Activated naive CD4-positive, alpha-beta T cell treated with anti-CD3 and anti-CD28 coated beads, Interleukin-2, amount 10 ng/mL, durations not matched to agents 7 days and 5 days (primary cell): Measurements from ENCODE around the gene SLC7A11.

ENCODE experiments used
- CTCF ChIA-PET: fragments of 350-600 bp; sonication (Branson Sonifier 250); formaldehyde crosslinking; loops from one replicate; lab custom pipeline; 2021; ENCODE audit warnings: antibody characterized with exemption; lab: Charles Lee
- DNase-seq: peaks from one replicate; pipeline ENCODE4 v3.0.0-alpha.2; 2020
- H3K27ac Mint-ChIP-seq: one replicate; pipeline ENCODE4 v1.8.0; 2021; ENCODE audit warnings: mild to moderate bottlenecking, moderate library complexity, mixed read lengths
- H3K27me3 Mint-ChIP-seq: one replicate; pipeline ENCODE4 v1.8.0; 2021; ENCODE audit warnings: mild to moderate bottlenecking, mixed read lengths
- H3K36me3 Mint-ChIP-seq: one replicate; pipeline ENCODE4 v1.8.0; 2021; ENCODE audit warnings: mixed read lengths
- H3K4me1 Mint-ChIP-seq: one replicate; pipeline ENCODE4 v1.8.0; 2021; ENCODE audit warnings: mixed read lengths
- H3K4me3 Mint-ChIP-seq: one replicate; pipeline ENCODE4 v1.8.0; 2021; ENCODE audit warnings: mild to moderate bottlenecking, moderate library complexity, mixed read lengths
- H3K9me3 Mint-ChIP-seq: one replicate; pipeline ENCODE4 v1.8.0; 2021; ENCODE audit warnings: mixed read lengths

SLC7A11 gene

DNA sequence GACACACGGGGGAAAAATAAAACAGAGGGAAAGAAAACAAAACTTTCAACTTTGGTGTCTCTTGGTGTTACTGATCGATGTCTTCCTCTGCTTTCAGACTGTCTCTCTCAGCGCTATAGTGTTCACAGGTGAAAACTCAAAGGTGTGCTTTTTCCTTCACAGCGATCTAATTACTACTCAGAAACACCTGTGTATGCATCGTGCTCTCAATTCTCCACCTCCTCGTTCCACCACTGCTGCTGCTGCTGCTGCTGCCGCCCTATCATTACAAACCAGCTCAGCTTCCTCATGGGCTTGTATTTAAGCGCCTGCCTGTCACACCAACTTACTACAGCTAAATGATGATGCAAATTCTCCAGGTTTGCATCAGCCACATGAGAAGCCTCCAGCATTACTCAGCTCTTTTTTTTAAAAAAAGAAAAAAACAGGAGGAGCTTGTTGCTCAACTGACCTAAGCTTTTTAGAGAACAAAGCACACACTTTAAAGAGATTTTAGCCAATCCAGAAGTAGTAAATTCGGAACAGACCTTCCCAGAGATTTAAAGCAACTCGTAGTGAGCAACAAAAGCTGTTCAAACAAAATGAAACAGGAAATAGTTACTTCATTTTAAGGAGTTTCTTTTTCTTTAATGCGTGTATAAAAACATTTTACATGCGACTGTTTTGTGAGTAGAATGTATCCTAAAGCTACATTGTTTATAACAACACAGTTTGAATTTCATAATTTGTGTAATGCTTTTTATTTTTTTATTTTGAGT is at the start of gene SLC7A11:
Gene SLC7A11, minus strand, starts transcription at position 274 of the 758 bp plus-strand sequence. CDS start 280 bp downstream, outside the sequence.
- Mint-ChIP-seq H3K36me3 (no peaks in the 10 kb centered on the region), H3K4me3 (peak within 1 kb of the TSS; percentile 78), H3K27me3 (no peaks in the 10 kb centered on the region), H3K9me3 (no peaks in the 10 kb centered on the region), H3K4me1 (peaks cover 29% of the 10 kb centered on the region), H3K27ac (peak within 1 kb of the TSS; percentile 94)
- CTCF ChIA-PET, result no interaction called here
- peak; percentile 75 for DNase-seq

DNA sequence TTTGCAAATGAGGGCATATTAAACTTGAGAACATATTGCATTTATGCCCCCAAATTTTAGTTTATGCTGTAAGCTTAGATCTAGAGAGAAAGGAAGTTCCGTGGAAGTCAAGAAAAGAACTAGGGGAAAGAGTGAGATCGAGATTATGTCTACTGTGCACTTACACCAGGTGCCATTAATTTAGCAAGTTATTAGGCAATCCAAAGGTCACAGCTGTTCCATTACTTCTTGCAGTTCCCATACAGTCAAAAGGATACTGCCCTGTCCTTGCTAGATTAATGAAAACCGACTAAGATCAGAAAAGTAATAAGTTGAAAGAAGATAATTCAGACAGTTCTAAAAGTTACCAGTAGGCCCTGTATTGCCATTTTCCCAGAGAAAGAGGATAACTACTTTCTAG is 49.3 kb upstream of the SLC7A11 start:
- no peak overlapping the region for H3K4me3 Mint-ChIP-seq
- H3K27ac Mint-ChIP-seq, result no peak overlapping the region
- H3K4me1 Mint-ChIP-seq, result no peaks in the 10 kb centered on the region
- no peak for DNase-seq
- no peaks in the 10 kb centered on the region for H3K9me3 Mint-ChIP-seq
- H3K27me3 Mint-ChIP-seq, result no peaks in the 10 kb centered on the region
- CTCF ChIA-PET, result no interaction called here
- H3K36me3 Mint-ChIP-seq, result no peaks in the 10 kb centered on the region

DNA sequence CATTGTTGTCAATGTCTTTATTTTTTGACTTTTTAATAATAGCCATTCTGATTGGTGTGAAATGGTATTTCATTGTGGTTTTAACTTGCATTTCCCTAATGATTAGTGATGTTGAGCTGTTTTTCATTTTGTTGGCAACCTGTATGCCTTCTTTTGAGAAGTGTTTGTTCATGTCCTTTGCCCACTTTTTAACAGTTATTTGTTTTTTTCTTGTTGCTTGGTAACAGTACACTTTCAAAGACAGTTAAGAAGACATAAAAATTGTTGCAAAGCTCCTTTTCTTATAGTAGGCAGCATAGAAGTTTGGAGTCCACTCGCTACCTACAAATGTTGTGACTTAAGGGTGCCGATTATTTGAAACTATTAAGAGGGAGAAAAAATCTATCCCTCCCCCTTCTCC is 48.7 kb upstream of the SLC7A11 start:
- Mint-ChIP-seq H3K9me3 (no peaks in the 10 kb centered on the region), H3K27me3 (no peaks in the 10 kb centered on the region), H3K36me3 (no peaks in the 10 kb centered on the region), H3K4me3 (no peak overlapping the region), H3K27ac (no peak overlapping the region), H3K4me1 (no peaks in the 10 kb centered on the region)
- no peak for DNase-seq
- CTCF ChIA-PET, result no interaction called here

DNA sequence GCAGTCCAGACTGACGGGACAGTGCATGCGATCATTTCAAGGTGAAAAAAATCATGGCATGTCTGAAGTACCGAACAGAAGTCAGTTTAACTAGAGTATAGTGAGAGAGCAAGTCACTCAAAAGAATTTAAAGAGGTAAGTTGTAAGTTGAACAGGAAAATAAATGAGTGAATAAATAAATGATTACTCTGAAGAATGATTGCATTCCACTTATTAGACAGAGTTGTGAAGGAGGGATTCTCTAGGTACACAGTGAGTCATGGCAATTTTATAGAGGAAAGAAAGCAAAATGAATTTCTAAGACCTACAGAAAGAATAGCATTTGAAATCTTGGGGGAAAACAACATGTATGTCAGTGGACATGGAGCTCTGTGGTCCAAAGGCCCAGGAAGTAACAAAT is 37.1 kb upstream of the SLC7A11 start:
- no peaks in the 10 kb centered on the region for H3K27me3 Mint-ChIP-seq
- no peak for DNase-seq
- H3K9me3 Mint-ChIP-seq, result no peaks in the 10 kb centered on the region
- no peak overlapping the region for H3K27ac Mint-ChIP-seq
- CTCF ChIA-PET, result no interaction called here
- H3K4me3 Mint-ChIP-seq, result no peak overlapping the region
- no peaks in the 10 kb centered on the region for H3K4me1 Mint-ChIP-seq
- no peaks in the 10 kb centered on the region for H3K36me3 Mint-ChIP-seq

DNA sequence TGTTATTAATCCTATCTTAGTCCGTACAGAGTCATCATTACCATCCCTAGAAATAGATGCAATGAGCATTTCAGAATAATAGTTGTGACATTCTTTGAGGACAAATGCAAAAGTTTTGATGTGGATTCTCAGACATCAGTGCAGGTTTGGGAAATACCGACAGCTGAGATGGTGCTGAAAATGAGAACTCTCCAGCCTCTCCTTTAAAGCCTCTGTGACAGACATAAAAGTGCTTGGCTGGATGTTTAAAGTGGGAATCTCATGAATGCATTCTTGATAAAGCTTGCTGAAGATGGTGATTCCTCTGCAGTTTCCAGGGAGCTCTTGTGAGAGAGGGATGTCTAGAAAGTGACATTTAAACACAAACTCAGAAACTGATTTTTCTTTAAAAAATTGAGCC is 35.0 kb upstream of the SLC7A11 start:
- DNase-seq, result no peak
- H3K36me3 Mint-ChIP-seq, result no peaks in the 10 kb centered on the region
- H3K4me3 Mint-ChIP-seq, result no peak overlapping the region
- no peaks in the 10 kb centered on the region for H3K4me1 Mint-ChIP-seq
- no peaks in the 10 kb centered on the region for H3K9me3 Mint-ChIP-seq
- no peak overlapping the region for H3K27ac Mint-ChIP-seq
- no peaks in the 10 kb centered on the region for H3K27me3 Mint-ChIP-seq
- CTCF ChIA-PET, result no interaction called here

DNA sequence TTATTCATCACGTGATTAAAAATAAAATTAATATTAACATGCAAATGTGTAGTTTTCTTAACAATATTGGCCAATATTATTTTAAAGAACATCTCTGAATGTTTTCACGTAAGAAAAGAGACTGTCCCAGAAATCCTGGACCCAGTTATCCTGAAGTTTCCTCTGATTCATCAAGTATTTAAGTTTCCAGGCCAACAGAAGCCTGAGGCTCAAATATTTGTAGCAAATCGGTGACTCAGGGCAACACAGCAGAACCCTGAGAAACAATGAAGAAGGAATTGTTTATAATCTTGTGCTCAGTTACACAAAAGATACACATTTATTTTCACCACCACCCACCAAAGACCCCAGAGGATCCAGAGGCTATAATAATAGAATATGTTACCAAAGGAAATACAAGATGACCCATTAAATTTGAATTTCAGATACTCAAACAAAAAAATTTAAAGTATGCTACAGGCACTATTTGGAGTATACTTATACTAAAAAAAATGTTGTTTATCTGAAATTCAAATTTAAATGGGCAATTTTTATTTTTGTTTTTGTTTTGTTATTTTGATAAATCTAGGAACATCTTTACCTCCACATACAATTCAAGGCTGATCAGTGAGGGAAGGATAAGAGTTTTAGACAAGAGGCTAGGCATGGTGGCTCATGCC is 33.9 kb upstream of the SLC7A11 start:
- no peak for DNase-seq
- H3K27ac Mint-ChIP-seq, result no peak overlapping the region
- no peaks in the 10 kb centered on the region for H3K9me3 Mint-ChIP-seq
- no peaks in the 10 kb centered on the region for H3K4me1 Mint-ChIP-seq
- H3K27me3 Mint-ChIP-seq, result no peaks in the 10 kb centered on the region
- CTCF ChIA-PET, result no interaction called here
- H3K4me3 Mint-ChIP-seq, result no peak overlapping the region
- H3K36me3 Mint-ChIP-seq, result no peaks in the 10 kb centered on the region

DNA sequence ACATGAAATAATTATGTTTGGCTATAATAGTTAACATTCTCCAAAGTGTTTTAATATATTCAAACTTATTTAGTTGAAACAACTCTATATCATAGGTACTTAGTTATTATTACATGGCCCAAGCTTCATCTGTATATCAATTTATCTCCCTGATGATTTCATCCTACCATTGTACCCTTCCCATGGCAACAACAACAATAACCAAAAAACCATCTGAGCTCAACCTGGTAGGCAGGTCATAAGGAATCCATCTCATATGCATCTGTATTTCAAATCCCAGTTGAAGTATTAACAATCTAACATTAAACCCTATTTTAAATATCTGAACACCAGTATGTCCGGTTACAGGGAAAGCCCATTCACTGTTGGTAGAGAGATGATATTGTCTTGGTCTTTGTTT is 33.1 kb upstream of the SLC7A11 start:
- Mint-ChIP-seq H3K4me1 (no peaks in the 10 kb centered on the region), H3K4me3 (no peak overlapping the region), H3K9me3 (no peaks in the 10 kb centered on the region), H3K27me3 (no peaks in the 10 kb centered on the region), H3K36me3 (no peaks in the 10 kb centered on the region), H3K27ac (no peak overlapping the region)
- CTCF ChIA-PET, result no interaction called here
- DNase-seq, result no peak

DNA sequence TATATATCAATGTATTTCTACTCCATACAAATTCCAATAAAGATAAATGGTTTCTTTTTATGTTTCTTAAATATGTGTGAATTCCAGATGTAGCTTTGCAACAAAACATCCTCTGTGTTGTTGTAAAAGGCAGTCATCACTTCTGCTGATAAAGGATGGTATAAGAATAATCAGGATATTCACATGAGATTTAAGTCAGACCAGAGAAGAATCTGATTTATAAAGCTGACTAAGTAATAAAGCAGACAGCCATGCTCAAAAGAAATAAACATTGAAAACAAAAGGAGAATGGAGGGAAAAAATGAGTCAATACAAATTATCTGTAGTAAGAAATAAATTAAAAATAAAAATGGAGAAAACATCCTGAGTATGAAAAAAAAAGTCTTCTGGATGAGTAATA is 27.0 kb upstream of the SLC7A11 start:
- H3K4me3 Mint-ChIP-seq, result no peak overlapping the region
- no peak overlapping the region for H3K27ac Mint-ChIP-seq
- no peaks in the 10 kb centered on the region for H3K27me3 Mint-ChIP-seq
- CTCF ChIA-PET, result no interaction called here
- no peaks in the 10 kb centered on the region for H3K9me3 Mint-ChIP-seq
- no peaks in the 10 kb centered on the region for H3K4me1 Mint-ChIP-seq
- no peaks in the 10 kb centered on the region for H3K36me3 Mint-ChIP-seq
- DNase-seq, result no peak

DNA sequence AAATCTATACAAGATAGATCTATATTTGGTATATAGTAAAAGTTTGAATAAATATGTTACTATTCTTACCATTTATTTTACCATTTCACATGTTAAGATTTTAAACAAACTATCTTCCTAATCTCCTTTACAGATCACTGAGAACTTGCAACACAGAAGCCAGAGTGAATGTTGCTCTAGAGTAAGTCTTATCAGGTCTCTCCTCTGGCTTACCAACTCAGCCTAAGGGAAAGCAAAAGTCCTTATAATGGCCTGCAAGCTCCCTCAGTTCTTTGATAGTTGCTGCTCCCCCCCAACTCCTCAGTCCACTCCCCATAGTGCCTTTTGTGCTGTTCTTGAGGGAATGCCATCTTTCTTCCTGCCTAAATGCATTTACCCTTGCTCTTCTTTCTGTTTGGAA is 25.7 kb upstream of the SLC7A11 start:
- no peaks in the 10 kb centered on the region for H3K36me3 Mint-ChIP-seq
- CTCF ChIA-PET, result no interaction called here

DNA sequence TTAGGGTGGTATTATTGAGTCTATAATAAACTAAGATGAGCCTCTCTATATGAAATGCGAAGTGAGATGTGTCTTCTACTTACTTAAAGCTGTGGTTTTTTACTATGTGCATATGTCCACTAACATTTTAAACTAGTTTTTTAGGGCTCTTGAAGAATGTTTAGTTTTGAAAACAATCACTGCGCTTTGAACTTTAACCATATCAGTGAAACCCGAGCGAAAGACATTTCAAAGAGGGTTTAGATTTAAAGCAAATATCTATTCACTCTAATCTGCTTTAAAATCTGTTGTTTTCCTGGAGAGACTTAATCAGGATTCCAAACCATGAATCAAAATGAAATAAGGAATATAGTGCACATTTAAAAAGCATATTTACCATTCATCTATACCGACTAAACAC is 24.8 kb upstream of the SLC7A11 start:
- Mint-ChIP-seq H3K27ac (no peak overlapping the region), H3K4me3 (no peak overlapping the region), H3K4me1 (no peaks in the 10 kb centered on the region), H3K27me3 (peaks cover 7% of the 10 kb centered on the region), H3K9me3 (no peaks in the 10 kb centered on the region), H3K36me3 (no peaks in the 10 kb centered on the region)
- DNase-seq, result no peak
- CTCF ChIA-PET, result no interaction called here

More for the DNA sequence above, 25.7 kb upstream of the SLC7A11 start:
- no peak for DNase-seq
- H3K4me1 Mint-ChIP-seq, result no peaks in the 10 kb centered on the region
- H3K4me3 Mint-ChIP-seq, result no peak overlapping the region
- no peak overlapping the region for H3K27ac Mint-ChIP-seq
- no peaks in the 10 kb centered on the region for H3K9me3 Mint-ChIP-seq
- H3K27me3 Mint-ChIP-seq, result peaks cover 7% of the 10 kb centered on the region

DNA sequence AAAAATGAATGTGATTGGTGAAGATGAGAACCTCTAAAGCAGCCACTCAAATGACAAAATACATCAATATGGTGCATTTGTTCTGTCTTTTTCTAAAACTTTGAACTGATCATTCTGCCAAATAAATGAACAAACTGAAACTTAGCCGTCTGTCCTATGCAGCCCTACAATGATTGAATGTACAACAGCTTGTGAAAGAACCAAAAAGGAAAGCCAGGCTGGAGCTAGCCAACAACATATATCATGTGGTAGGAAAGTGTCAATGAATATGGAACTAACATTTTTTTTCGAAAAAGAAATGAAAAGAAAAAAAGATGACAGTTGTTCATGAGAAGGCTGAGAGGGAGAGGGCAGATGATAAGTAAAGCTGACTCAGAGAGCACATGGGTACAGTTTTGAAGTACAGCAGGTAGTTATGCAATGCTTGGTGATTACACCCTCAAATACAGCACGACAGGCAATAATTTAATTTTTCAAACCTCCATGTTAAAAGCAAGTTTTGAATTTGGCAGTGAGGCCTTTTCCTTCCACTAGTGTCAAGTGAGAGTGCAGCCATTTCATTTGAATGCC is 21.2 kb upstream of the SLC7A11 start:
- CTCF ChIA-PET, result no interaction called here
- H3K4me3 Mint-ChIP-seq, result no peak overlapping the region
- H3K9me3 Mint-ChIP-seq, result no peaks in the 10 kb centered on the region

DNA sequence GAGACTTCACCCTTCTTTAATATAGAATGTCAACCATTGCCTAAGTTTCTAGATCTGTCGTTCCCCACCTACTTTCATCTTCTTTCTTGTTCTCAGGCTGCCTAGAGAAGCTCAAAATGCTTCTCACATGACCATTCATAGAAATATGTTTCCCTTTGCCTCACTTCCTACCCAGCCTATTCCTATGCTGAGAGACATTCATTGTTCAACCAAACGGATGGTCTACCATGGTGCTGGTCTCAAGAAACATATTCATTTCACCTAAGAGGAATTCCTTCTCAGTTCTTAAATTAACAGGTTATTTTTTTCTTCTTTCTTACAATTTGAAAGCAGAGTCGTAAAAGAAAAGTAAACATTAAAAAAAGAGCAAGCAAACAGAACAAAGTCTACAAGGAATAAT is 20.3 kb upstream of the SLC7A11 start:
- CTCF ChIA-PET, result no interaction called here
- Mint-ChIP-seq H3K4me3 (no peak overlapping the region), H3K27ac (no peak overlapping the region), H3K4me1 (no peaks in the 10 kb centered on the region), H3K9me3 (no peaks in the 10 kb centered on the region), H3K27me3 (peaks cover 7% of the 10 kb centered on the region), H3K36me3 (no peaks in the 10 kb centered on the region)
- no peak for DNase-seq

More for the DNA sequence above, 21.2 kb upstream of the SLC7A11 start:
- Mint-ChIP-seq H3K4me1 (no peaks in the 10 kb centered on the region), H3K27ac (no peak overlapping the region), H3K36me3 (no peaks in the 10 kb centered on the region), H3K27me3 (peaks cover 7% of the 10 kb centered on the region)
- DNase-seq, result no peak

DNA sequence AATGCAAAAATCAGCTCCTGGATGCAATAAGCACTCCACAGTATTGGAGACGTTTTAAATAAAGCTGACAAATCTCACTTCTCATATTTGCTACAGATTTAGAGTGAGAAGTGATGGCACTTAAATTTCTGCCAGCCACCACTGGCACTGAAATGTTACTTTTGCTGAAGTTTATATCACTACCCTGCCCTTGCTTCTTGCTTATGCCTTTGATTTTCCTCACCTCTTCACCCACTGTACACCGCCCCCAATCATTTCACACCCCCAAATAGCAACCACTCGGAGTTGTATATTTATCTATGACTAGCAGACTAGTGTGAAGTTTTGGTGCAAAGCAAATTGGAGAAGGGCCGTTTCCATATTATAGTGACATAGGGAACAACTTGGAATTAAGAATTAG is 19.9 kb upstream of the SLC7A11 start:
- Mint-ChIP-seq H3K4me3 (no peak overlapping the region), H3K27me3 (peaks cover 7% of the 10 kb centered on the region), H3K36me3 (no peaks in the 10 kb centered on the region), H3K27ac (no peak overlapping the region), H3K4me1 (no peaks in the 10 kb centered on the region), H3K9me3 (no peaks in the 10 kb centered on the region)
- DNase-seq, result no peak
- CTCF ChIA-PET, result no interaction called here

DNA sequence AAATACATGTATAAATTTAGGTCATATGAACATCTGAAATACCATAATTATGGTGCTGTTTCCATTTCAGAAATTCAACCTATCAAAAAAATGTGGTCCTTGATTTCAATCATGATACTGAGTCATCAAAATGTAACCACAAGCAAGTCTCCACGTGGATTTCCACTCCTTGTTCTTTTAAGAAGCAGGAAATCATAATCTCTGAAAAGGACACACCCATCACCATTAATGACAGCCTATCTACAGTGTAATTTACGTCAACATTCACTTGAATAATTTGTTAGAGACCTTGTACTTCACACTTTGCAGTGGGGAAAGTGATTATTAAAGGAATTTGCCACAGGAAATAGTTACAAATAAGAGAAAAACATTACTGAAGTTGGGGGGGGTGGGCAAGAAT is 17.7 kb upstream of the SLC7A11 start:
- Mint-ChIP-seq H3K27me3 (peaks cover 15% of the 10 kb centered on the region), H3K27ac (no peak overlapping the region), H3K36me3 (no peaks in the 10 kb centered on the region), H3K9me3 (no peaks in the 10 kb centered on the region), H3K4me3 (no peak overlapping the region), H3K4me1 (peaks cover 12% of the 10 kb centered on the region)
- DNase-seq, result no peak
- CTCF ChIA-PET, result no interaction called here

DNA sequence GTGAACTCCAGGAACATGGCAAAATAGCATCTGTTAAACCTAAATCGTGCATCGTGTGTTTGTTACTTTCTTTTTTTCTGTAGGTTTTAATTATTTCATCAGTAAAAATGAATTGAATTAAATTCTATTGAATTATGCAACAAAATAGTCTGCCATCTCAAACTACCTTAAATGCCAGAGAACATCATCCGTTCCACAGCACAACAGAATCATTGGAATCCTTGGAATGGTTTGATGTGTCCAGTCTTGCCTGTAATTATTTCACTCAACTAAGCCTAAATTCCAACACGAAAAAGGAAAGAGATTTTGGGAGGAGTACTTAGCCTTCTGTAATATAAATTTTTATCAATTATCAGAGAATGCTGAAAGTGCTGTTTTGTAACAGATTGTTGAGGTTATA is 17.1 kb upstream of the SLC7A11 start:
- peaks cover 12% of the 10 kb centered on the region for H3K4me1 Mint-ChIP-seq

More for the DNA sequence above, 17.1 kb upstream of the SLC7A11 start:
- CTCF ChIA-PET, result no interaction called here
- Mint-ChIP-seq H3K27ac (no peak overlapping the region), H3K27me3 (peaks cover 15% of the 10 kb centered on the region), H3K9me3 (no peaks in the 10 kb centered on the region), H3K36me3 (no peaks in the 10 kb centered on the region), H3K4me3 (no peak overlapping the region)
- DNase-seq, result no peak
